Transverse colon (tissue), 4 donors: ENCODE data around the gene MROH9. TPM values are rescaled to one million over a fixed set of nuclear protein-coding genes. Genes with fewer than 3 reads are reported as not detected.

ENCODE experiments used
- DNase-seq: peaks from one replicate; pipeline ENCODE4 v3.0.0-alpha.2; 2019
- H3K27ac ChIP-seq, 4 donors: fragments of 200-600 bp; sonication (generic); 2 replicates each; pipeline ENCODE4 v1.5.1; 2016 to 2018; ENCODE audit warnings: inconsistent platforms in 4 of 4
- H3K27me3 ChIP-seq: fragments of 200-600 bp; sonication (generic); 2 replicates; pipeline ENCODE4 v1.5.1; 2017; ENCODE audit warnings: inconsistent platforms
- H3K36me3 ChIP-seq, 4 donors: fragments of 200-600 bp; sonication (generic); 2 replicates each; pipeline ENCODE4 v1.5.1; 2017 to 2019; ENCODE audit warnings: inconsistent platforms in 4 of 4
- H3K4me1 ChIP-seq, 4 donors: fragments of 200-600 bp; sonication (generic); 2 replicates each; pipeline ENCODE4 v1.5.1; 2017 to 2020; ENCODE audit warnings: inconsistent platforms in 4 of 4
- H3K4me3 ChIP-seq, 4 donors: fragments of 200-600 bp; sonication (generic); 1 replicate in 1 of 4; 2 replicates in 3 of 4; pipeline versions ENCODE4 v1.5.1 to v1.6.1; 2017 to 2019; ENCODE audit warnings: inconsistent platforms in 4 of 4
- H3K9me3 ChIP-seq, 2 donors: fragments of 200-600 bp; sonication (generic); 2 replicates each; pipeline ENCODE4 v1.5.1; 2017 to 2019; ENCODE audit warnings: inconsistent platforms in 2 of 2
- EP300 ChIP-seq: sonication (generic); formaldehyde crosslinking; IDR thresholded peaks from one replicate; pipeline ENCODE4 v1.6.1; 2017; ENCODE audit warnings: antibody characterized with exemption, low read depth
- POLR2A ChIP-seq: fragments of 450-650 bp; IDR thresholded peaks from one replicate; pipeline ENCODE4 v1.6.1; 2016; ENCODE audit warnings: antibody characterized with exemption, mild to moderate bottlenecking, moderate library complexity
- POLR2AphosphoS5 ChIP-seq, 3 donors: sonication (generic); formaldehyde crosslinking; IDR thresholded peaks; one replicate each; pipeline ENCODE4 v1.6.1; 2016; ENCODE audit warnings: antibody characterized with exemption in 3 of 3
- WGBS, 2 donors: methylation state at CpG; one replicate each; pipeline ENCODE4 v1.1.5; 2018; ENCODE audit warnings: low coverage in 1 of 2; 5-methylcytosine and 5-hydroxymethylcytosine counted together
- in situ Hi-C, 4 donors: fragments of 200-750 bp; cut with MboI; loops; one replicate each; pipeline versions ENCODE4 v1.15.0 to v1.15.1; 2017; ENCODE audit warnings: low sequenced_read_pairs in 3 of 4, low pct_ligation_motif_present in 1 of 4, low pct_unique_long_range_greater_than_20kb in 1 of 4
- intact Hi-C: fragments of 100-400 bp; cut with DNase I; formaldehyde crosslinking; loops from one replicate; pipeline ENCODE4 v1.15.1; 2023; ENCODE audit warnings: low total_unique reads
- total RNA-seq, 4 donors: library from RNA; depleted of rRNA; stranded (reverse); fragments of >200 nt; gene quantifications; one replicate each; pipeline ENCODE4 v1.1.0, GENCODE V29; 2016
- TF ChIP-seq, protein P1 (sequence below), 5 experiments: fragments of 200-600 bp in 3 of 5; fragments of 450-650 bp in 2 of 5; sonication (generic) in 3 of 5; IDR thresholded peaks; 1 replicate in 2 of 5; 2 replicates in 3 of 5; pipeline ENCODE4 v1.5.1; 2016 to 2017; ENCODE audit warnings: antibody characterized with exemption in 5 of 5, inconsistent platforms in 3 of 5, mild to moderate bottlenecking in 2 of 5, moderate library complexity in 1 of 5

The MROH9 gene
- total RNA-seq, 4 donors from 2014 or later = not detected

- intact Hi-C loops (loop anchor here (2.0 kb wide), 1 partner anchor 29 kb away; no protein-coding TSS in a partner anchor), in situ Hi-C loops (no loop called here)
- H3K9me3 ChIP-seq = no peaks in the 10 kb centered on the region
- H3K27ac ChIP-seq = no peak overlapping the region
- H3K4me3 ChIP-seq = no peak overlapping the region
- no peaks in the 10 kb centered on the region for H3K4me1 ChIP-seq
- 81 to 86% methylated on average over 8 of the region's 8 CpGs for WGBS, 2 donors
- TF ChIP-seq POLR2AphosphoS5 (IDR thresholded peaks at IDR 0.05) (no peak), POLR2A (no peak), EP300 (no peak)
- TF ChIP-seq, protein P1, sequence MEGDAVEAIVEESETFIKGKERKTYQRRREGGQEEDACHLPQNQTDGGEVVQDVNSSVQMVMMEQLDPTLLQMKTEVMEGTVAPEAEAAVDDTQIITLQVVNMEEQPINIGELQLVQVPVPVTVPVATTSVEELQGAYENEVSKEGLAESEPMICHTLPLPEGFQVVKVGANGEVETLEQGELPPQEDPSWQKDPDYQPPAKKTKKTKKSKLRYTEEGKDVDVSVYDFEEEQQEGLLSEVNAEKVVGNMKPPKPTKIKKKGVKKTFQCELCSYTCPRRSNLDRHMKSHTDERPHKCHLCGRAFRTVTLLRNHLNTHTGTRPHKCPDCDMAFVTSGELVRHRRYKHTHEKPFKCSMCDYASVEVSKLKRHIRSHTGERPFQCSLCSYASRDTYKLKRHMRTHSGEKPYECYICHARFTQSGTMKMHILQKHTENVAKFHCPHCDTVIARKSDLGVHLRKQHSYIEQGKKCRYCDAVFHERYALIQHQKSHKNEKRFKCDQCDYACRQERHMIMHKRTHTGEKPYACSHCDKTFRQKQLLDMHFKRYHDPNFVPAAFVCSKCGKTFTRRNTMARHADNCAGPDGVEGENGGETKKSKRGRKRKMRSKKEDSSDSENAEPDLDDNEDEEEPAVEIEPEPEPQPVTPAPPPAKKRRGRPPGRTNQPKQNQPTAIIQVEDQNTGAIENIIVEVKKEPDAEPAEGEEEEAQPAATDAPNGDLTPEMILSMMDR (IDR thresholded peaks at IDR 0.05) = no peak
- no peaks in the 10 kb centered on the region for H3K36me3 ChIP-seq
- no peak for DNase-seq
- H3K27me3 ChIP-seq = no peaks in the 10 kb centered on the region
Observed at GRCh38 chr1:171107969-171108368, 172.6 kb downstream of the MROH9 start.

DNA sequence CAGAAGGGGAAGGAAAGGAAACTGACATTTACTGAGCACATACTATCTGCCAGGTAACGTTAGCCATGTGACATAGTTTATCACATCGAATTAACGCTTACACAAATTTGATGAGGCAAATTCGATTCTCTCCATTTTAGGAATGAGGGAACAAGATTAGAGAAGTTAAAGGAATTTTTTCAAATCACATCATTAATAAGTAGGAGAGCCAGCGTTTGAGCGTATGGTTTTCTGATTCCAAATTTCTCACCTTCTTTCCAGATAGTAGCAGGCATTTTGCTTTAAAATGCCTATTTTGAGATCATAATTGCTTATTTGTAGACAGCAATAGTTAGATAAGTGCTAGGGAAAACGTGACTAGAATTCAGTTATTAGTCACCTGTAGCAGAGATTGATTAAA lies 174.6 kb downstream of the MROH9 start:
- intact Hi-C loops = no loop called here
- in situ Hi-C loops = no loop called here
- Histone ChIP-seq H3K4me3 (no peak overlapping the region), H3K4me1 (no peaks in the 10 kb centered on the region), H3K27me3 (no peaks in the 10 kb centered on the region), H3K9me3 (no peaks in the 10 kb centered on the region), H3K27ac (no peak overlapping the region), H3K36me3 (no peaks in the 10 kb centered on the region)
- no peak for DNase-seq
- TF ChIP-seq POLR2AphosphoS5 (IDR thresholded peaks at IDR 0.05) = no peak
- TF ChIP-seq, protein P1 (IDR thresholded peaks at IDR 0.05) = no peak
- TF ChIP-seq POLR2A = no peak
- TF ChIP-seq EP300 = no peak
- 80 to 86% methylated on average over 7 of the region's 7 CpGs for WGBS, 2 donors

GRCh38 chr1:171110621-171111326 lies 175.4 kb downstream of the MROH9 start:
- TF ChIP-seq EP300 (no peak), POLR2A (no peak), POLR2AphosphoS5 (IDR thresholded peaks at IDR 0.05) (no peak)
- TF ChIP-seq, protein P1 (IDR thresholded peaks at IDR 0.05) = no peak
- intact Hi-C loops (no loop called here), in situ Hi-C loops (no loop called here)
- no peak overlapping the region for H3K27ac ChIP-seq
- WGBS, 2 donors = 48 to 64% methylated on average over 2 to 7 of the region's 7 CpGs
- H3K9me3 ChIP-seq = no peaks in the 10 kb centered on the region
- DNase-seq = no peak
- no peaks in the 10 kb centered on the region for H3K27me3 ChIP-seq
- H3K36me3 ChIP-seq = no peaks in the 10 kb centered on the region
- H3K4me3 ChIP-seq = no peak overlapping the region
- H3K4me1 ChIP-seq = no peaks in the 10 kb centered on the region

DNA sequence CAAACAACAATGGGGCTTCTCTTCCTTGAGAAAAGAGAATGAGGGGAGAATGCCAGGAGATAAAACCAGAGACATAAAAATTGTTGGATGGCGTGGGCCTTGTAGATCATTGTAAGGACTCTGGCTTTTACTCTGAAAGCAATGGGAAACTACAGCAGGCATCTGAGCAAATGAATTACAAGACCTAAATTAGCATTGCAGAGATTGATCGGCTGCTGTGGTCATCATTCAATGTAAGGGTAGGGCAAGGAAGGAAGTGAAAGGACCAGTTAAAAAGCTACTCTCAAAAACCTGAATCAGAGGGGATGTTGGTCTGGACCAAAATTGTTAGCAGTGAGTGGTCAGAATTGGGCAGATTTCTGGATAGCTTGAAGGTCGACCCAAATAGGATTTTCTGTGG lies 176.8 kb downstream of the MROH9 start:
- Histone ChIP-seq H3K27ac (no peak overlapping the region), H3K4me3 (no peak overlapping the region), H3K27me3 (no peaks in the 10 kb centered on the region), H3K9me3 (no peaks in the 10 kb centered on the region), H3K4me1 (no peaks in the 10 kb centered on the region), H3K36me3 (no peaks in the 10 kb centered on the region)
- intact Hi-C loops (no loop called here), in situ Hi-C loops (no loop called here)
- DNase-seq = no peak
- WGBS, 2 donors = 75 to 82% methylated on average over 3 of the region's 3 CpGs
- TF ChIP-seq POLR2AphosphoS5 (IDR thresholded peaks at IDR 0.05) (no peak), EP300 (no peak), POLR2A (no peak)
- TF ChIP-seq, protein P1 (IDR thresholded peaks at IDR 0.05) = no peak
